Measurements from ENCODE around the gene MT1M.

Gene MT1M

DNA sequence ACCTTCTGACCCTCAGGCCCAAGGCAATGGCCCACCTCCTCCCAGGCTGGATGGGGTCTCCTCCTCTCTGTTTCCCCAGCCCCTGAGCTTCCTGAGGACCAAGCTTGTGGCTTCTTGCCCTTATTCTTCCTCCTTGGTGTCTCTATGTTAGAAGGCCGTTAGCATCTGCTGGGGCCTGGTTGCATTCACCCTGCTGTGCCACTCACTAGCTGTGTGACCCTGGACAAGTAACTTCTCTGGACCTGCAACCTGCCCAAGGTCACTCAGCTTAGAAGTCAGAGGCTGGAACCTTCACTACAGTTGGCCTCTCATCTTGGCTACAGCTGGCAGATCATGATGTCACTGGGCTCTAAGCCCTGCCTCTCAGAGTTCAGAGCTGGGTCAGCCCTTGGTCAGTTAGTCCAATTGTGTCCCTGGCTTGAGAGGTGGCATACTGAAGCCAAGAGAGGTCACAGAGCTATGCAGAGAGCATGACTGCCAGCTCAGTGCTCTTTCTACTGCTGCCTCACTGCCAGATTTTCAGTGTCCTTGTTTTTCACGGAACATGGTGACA is 21.1 kb upstream of the MT1M start:
- no peak for DNase-seq (ENCODE audit: extremely low spot score)
- CTCF ChIA-PET = interaction anchor here (1.1 to 3.5 kb wide), 4 partner anchors 10 to 91 kb away, joined by 4 to 15 read pairs (median 10); no protein-coding TSS in a partner anchor
- TF ChIP-seq, protein P1, sequence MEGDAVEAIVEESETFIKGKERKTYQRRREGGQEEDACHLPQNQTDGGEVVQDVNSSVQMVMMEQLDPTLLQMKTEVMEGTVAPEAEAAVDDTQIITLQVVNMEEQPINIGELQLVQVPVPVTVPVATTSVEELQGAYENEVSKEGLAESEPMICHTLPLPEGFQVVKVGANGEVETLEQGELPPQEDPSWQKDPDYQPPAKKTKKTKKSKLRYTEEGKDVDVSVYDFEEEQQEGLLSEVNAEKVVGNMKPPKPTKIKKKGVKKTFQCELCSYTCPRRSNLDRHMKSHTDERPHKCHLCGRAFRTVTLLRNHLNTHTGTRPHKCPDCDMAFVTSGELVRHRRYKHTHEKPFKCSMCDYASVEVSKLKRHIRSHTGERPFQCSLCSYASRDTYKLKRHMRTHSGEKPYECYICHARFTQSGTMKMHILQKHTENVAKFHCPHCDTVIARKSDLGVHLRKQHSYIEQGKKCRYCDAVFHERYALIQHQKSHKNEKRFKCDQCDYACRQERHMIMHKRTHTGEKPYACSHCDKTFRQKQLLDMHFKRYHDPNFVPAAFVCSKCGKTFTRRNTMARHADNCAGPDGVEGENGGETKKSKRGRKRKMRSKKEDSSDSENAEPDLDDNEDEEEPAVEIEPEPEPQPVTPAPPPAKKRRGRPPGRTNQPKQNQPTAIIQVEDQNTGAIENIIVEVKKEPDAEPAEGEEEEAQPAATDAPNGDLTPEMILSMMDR (IDR thresholded peaks at IDR 0.05; ENCODE audit: control extremely low read depth, extremely low read depth, low read depth, missing control alignments) = no peak
- POLR2A ChIA-PET = no interaction called here

DNA sequence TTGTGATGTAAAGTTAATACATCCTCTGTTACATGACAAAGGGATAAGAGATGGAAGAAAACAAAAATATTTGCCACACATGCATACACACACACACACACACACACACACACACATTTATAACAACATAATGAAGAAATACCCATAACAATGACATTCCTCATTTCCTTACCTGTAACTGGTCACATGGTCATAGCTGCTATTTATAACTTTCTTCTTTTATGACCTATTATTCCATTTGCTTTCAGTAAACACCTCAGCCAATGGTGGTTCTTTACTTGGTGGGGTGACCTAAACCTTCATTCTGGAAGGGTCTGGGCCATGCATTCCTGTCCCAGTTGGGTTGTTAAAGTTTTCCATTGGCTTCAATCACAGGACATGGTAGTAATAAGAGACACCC is 18.8 kb upstream of the MT1M start:
- TF ChIP-seq, protein P1 (IDR thresholded peaks at IDR 0.05; ENCODE audit: control extremely low read depth, extremely low read depth, low read depth, missing control alignments) = no peak

DNA sequence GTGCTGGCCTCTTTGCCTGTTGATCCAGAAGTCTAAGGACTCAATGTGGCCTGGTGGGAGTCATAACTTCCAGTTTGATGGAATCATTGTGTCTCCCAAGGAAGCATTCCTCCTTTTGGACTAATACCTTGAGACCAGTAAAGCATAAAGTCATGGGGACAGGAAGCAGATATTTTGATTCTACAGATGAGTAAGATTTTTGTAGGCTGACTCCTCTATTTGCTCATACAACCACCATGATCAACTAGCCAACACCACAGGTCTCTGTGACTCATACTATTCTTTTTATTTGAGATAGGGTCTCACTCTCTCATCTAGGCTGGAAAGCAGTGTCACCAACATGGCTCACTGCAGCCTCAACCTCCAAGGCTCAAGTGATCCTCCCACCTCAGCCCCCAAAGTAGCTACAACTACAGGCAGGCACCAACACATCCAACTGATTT is 17.9 kb upstream of the MT1M start:
- DNase-seq (ENCODE audit: extremely low spot score) = no peak
- TF ChIP-seq, protein P1 (IDR thresholded peaks at IDR 0.05; ENCODE audit: control extremely low read depth, extremely low read depth, low read depth, missing control alignments) = no peak
- CTCF ChIA-PET = interaction anchor here (0.6 to 1.0 kb wide), 2 partner anchors 9 to 38 kb away, joined by 3 read pairs; no protein-coding TSS in a partner anchor
- POLR2A ChIA-PET = no interaction called here

More for the DNA sequence above, 18.8 kb upstream of the MT1M start:
- ChIA-PET CTCF (interaction anchor here (1.1 to 1.4 kb wide), 3 partner anchors 10 to 37 kb away, joined by 4 to 9 read pairs (median 6); no protein-coding TSS in a partner anchor), POLR2A (no interaction called here)
- DNase-seq (ENCODE audit: extremely low spot score) = no peak

DNA sequence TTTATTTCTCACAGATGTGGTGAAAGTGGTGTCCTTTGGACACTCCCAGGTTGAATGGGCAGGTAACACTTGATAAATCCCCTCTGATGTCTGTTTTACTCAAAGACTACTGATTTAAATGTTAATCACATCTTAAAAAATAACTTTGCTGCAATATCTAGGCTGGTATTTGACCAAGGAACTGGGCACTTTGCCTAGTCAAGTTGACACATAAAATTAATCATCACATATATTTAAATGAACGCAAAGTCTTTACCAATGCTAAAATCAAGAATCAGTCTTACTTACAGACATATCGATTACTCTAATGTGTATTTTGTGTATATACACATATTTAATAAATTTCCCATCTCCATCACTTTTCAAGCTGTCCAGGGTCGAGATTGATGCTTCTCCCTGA is 17.1 kb upstream of the MT1M start:
- DNase-seq (ENCODE audit: extremely low spot score) = no peak
- TF ChIP-seq, protein P1 (IDR thresholded peaks at IDR 0.05; ENCODE audit: control extremely low read depth, extremely low read depth, low read depth, missing control alignments) = no peak
- CTCF ChIA-PET = interaction anchor here (0.6 to 1.0 kb wide), 2 partner anchors 8 to 39 kb away, joined by 3 read pairs; no protein-coding TSS in a partner anchor
- POLR2A ChIA-PET = no interaction called here

DNA sequence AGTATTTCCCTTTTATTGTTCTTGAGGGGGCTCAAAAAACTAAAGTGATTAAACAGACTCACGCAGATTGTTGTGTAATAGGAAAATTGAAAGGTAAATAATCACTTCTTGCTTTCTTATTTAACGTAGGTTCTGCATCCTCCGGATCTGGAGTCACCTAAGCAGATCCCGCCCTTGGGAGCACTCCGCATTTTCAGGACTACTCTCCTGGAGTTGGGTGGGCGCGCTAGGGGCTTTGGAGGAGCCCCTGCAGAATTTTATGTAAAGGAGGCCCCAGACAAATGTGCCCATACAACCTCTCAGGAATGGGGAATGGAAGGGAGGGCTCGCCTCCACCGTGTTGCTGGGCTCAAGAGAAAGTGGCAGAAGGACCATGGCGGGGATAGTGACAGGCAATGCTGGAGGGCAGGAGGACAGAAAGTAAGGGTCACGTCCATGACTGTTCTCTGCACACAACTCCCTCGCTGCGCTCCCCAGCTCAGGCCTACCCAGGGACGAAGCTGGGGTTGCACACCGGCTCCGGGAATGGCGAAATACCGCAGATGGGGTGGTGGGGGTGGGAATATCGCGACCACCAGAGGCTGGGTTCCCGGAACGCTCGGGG is 15.7 kb upstream of the MT1M start:
- CTCF ChIA-PET = interaction anchor here (1.0 to 1.4 kb wide), 2 partner anchors 10 to 16 kb away, joined by 3 to 4 read pairs; partner anchors contain the start of gene MT1E
- no peak for DNase-seq (ENCODE audit: extremely low spot score)
- POLR2A ChIA-PET = interaction anchor here (0.6 kb wide), 1 partner anchor 9 kb away, joined by 3 read pairs; the partner anchor contains the start of gene MT1E
- TF ChIP-seq, protein P1 (IDR thresholded peaks at IDR 0.05; ENCODE audit: control extremely low read depth, extremely low read depth, low read depth, missing control alignments) = no peak

DNA sequence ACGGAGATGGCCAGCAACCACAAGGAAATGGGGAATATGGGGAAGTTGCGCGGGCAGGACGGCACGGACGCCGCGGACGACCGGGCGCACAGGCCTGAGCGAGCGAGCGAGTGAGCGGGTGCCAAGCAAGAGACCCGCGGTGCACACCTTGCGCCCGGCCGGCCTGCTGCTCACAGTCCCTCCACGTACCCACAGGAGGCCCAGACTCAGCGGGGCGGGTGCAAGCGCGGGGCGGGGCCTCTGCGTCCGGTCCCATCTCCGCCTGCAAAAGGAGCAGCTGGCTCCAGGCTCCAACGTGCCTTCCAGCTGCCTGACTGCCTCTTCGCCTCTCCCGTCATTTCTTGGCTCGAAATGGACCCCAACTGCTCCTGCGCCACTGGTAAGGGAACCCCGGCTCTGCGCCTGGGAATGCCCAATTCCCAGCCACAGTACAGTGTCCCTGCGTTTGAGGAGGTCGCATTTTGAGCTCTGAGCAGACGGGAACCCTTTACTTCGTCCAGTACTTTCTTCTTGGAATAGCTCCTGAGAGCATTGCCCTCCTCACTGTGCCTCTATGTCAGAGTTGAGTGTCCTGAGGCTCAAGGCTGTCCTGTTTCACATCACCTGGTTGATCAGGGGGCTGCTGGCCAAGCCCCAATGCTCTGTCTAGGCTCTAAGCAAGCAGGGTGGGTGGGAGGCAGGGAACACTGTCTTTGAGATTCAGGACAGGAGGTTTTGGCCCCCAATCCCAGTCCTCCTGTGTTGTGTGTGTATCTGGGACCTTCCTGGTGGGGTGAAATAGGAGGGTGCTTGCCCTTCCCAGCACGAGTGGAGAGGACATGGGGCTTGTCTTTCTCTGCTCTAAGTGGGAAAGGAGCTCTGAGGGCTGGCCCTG is 15.0 kb upstream of the MT1M start:
- no peak for DNase-seq (ENCODE audit: extremely low spot score)
- CTCF ChIA-PET = interaction anchor here (0.8 to 1.4 kb wide), 3 partner anchors 9 to 85 kb away, joined by 3 to 4 read pairs (median 4); partner anchors contain the start of gene MT1E
- POLR2A ChIA-PET = interaction anchor here (0.6 kb wide), 1 partner anchor 8 kb away, joined by 3 read pairs; the partner anchor contains the start of gene MT1E
- TF ChIP-seq, protein P1 (IDR thresholded peaks at IDR 0.05; ENCODE audit: control extremely low read depth, extremely low read depth, low read depth, missing control alignments) = no peak
